GM12878 (cell line): ENCODE data around the gene IL20RA.

ENCODE experiments used
- BCL11A ChIP-seq: IDR thresholded peaks from 2 replicates; pipeline ENCODE4 v1.6.1; 2011; ENCODE audit warnings: low read depth, low read length
- EZH2 ChIP-seq: IDR thresholded peaks from 2 replicates; pipeline ENCODE4 v1.6.1; 2012; ENCODE audit warnings: low read depth, mild to moderate bottlenecking, control low read depth, inconsistent platforms, low read length, borderline replicate concordance; ENCODE audit not compliant: control insufficient read depth
- HDAC2 ChIP-seq: fragments of 200-600 bp; sonication (generic); IDR thresholded peaks from 2 replicates; pipeline ENCODE4 v1.6.1; 2017
- IRF4 ChIP-seq: IDR thresholded peaks from 2 replicates; pipeline ENCODE4 v1.6.1; 2011; ENCODE audit warnings: low read depth, low read length
- JUNB ChIP-seq: IDR thresholded peaks from 2 replicates; pipeline ENCODE4 v1.6.1; 2016; ENCODE audit warnings: antibody characterized with exemption, mild to moderate bottlenecking
- KAT2A ChIP-seq: conservative IDR thresholded peaks from 2 replicates; pipeline ENCODE4 v1.6.1; 2011; ENCODE audit warnings: low read depth, low read length; ENCODE audit not compliant: control insufficient read depth
- MYC ChIP-seq: IDR thresholded peaks from 2 replicates; pipeline ENCODE4 v1.6.1; 2011; ENCODE audit warnings: mild to moderate bottlenecking, low read length, moderate library complexity, inconsistent platforms; ENCODE audit not compliant: insufficient read depth, insufficient replicate concordance, insufficient read length, severe bottlenecking
- POLR2AphosphoS5 ChIP-seq: IDR thresholded peaks from 2 replicates; pipeline ENCODE4 v1.6.1; 2011; ENCODE audit warnings: mild to moderate bottlenecking, low read length, inconsistent platforms
- SREBF1 ChIP-seq: IDR thresholded peaks from 2 replicates; pipeline ENCODE4 v1.6.1; 2012; ENCODE audit warnings: mild to moderate bottlenecking, low read length
- ZNF217 ChIP-seq: fragments of 450-650 bp; IDR thresholded peaks from 2 replicates; pipeline ENCODE4 v1.6.1; 2017; ENCODE audit warnings: antibody characterized with exemption, mild to moderate bottlenecking
- ZSCAN29 ChIP-seq: fragments of 450-650 bp; IDR thresholded peaks from 2 replicates; pipeline ENCODE4 v1.6.1; 2017; ENCODE audit warnings: mild to moderate bottlenecking, moderate library complexity
- TF ChIP-seq, protein P1 (sequence below), 3 experiments: IDR thresholded peaks in 2 of 3; conservative IDR thresholded peaks in 1 of 3; 2 replicates each; pipeline ENCODE4 v1.5.1; 2011; ENCODE audit warnings: low read depth in 3 of 3, low read length in 3 of 3, mild to moderate bottlenecking in 3 of 3, control low read depth in 2 of 3, moderate library complexity in 2 of 3, inconsistent platforms in 1 of 3, mixed read lengths in 1 of 3; ENCODE audit not compliant: control insufficient read depth in 2 of 3, insufficient read depth in 1 of 3; ENCODE audit errors: extremely low read depth in 1 of 3
- TF ChIP-seq, protein P2 (sequence below): IDR thresholded peaks from 2 replicates; pipeline ENCODE4 v1.6.1; 2012; ENCODE audit warnings: low read depth, low read length, improper control_type of control experiment
- TF ChIP-seq, protein P3 (sequence below): fragments of 450-650 bp; IDR thresholded peaks from 2 replicates; pipeline ENCODE4 v1.6.1; 2017; ENCODE audit warnings: mild to moderate bottlenecking, low read depth, inconsistent platforms; ENCODE audit not compliant: poor library complexity, severe bottlenecking

DNA sequence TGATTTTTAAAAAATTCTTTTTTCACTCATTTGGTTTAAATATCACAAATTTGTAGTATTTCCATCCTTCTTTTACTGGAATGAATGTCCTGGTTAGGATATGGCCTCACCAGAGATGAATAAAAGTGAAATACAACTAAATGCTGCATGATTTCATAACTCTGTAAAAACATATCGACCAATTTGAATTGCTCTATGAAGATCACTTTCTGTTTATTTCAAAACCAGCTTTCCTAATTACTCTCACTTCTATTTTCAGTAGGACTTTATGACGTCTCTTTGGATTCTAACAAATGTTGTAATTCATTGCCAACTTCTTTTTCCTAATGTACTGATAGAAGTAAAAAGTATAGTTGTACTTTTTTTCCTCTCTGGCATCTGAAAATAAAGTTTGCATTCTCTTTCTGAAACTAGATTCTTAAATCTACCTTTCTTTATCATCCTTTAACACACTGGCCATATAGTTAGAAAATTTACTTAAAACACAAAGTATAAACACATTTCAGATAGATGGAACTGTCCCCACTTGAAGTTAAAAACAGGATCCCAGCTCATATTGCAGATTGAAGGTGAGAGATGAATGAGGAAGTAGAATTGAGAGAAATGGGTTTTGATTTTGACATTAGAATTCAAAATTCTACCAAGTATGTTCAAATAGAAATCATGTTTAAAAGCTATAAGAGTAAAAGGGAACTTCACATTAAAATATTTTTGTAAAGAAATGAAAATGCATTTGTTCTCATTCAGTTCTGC is 40.3 kb upstream of the IL20RA start:
- TF ChIP-seq, protein P1, sequence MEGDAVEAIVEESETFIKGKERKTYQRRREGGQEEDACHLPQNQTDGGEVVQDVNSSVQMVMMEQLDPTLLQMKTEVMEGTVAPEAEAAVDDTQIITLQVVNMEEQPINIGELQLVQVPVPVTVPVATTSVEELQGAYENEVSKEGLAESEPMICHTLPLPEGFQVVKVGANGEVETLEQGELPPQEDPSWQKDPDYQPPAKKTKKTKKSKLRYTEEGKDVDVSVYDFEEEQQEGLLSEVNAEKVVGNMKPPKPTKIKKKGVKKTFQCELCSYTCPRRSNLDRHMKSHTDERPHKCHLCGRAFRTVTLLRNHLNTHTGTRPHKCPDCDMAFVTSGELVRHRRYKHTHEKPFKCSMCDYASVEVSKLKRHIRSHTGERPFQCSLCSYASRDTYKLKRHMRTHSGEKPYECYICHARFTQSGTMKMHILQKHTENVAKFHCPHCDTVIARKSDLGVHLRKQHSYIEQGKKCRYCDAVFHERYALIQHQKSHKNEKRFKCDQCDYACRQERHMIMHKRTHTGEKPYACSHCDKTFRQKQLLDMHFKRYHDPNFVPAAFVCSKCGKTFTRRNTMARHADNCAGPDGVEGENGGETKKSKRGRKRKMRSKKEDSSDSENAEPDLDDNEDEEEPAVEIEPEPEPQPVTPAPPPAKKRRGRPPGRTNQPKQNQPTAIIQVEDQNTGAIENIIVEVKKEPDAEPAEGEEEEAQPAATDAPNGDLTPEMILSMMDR (IDR thresholded peaks at IDR 0.05 in 2 of 3, conservative IDR thresholded peaks at IDR 0.05 in 1 of 3; ENCODE audit: control insufficient read depth in 2 of 3, extremely low read depth in 1 of 3, insufficient read depth in 1 of 3, low read depth in 3 of 3, low read length in 3 of 3) = no peak
- no peak for TF ChIP-seq BCL11A
- TF ChIP-seq IRF4 = no peak
- no peak for TF ChIP-seq POLR2AphosphoS5
- TF ChIP-seq, protein P2, sequence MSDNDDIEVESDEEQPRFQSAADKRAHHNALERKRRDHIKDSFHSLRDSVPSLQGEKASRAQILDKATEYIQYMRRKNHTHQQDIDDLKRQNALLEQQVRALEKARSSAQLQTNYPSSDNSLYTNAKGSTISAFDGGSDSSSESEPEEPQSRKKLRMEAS = no peak
- TF ChIP-seq, protein P3, sequence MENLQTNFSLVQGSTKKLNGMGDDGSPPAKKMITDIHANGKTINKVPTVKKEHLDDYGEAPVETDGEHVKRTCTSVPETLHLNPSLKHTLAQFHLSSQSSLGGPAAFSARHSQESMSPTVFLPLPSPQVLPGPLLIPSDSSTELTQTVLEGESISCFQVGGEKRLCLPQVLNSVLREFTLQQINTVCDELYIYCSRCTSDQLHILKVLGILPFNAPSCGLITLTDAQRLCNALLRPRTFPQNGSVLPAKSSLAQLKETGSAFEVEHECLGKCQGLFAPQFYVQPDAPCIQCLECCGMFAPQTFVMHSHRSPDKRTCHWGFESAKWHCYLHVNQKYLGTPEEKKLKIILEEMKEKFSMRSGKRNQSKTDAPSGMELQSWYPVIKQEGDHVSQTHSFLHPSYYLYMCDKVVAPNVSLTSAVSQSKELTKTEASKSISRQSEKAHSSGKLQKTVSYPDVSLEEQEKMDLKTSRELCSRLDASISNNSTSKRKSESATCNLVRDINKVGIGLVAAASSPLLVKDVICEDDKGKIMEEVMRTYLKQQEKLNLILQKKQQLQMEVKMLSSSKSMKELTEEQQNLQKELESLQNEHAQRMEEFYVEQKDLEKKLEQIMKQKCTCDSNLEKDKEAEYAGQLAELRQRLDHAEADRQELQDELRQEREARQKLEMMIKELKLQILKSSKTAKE = no peak
- no peak for TF ChIP-seq EZH2
- TF ChIP-seq KAT2A = no peak
- TF ChIP-seq ZNF217 = no peak
- no peak for TF ChIP-seq HDAC2
- peak; percentile 71 for TF ChIP-seq JUNB
- TF ChIP-seq ZSCAN29 = no peak
- TF ChIP-seq MYC = no peak
- no peak for TF ChIP-seq SREBF1
